ENCODE results near the gene PLBD1. TPM values are rescaled to one million over a fixed set of nuclear protein-coding genes. Genes with fewer than 3 reads are reported as not detected.

Gene PLBD1, protein sequence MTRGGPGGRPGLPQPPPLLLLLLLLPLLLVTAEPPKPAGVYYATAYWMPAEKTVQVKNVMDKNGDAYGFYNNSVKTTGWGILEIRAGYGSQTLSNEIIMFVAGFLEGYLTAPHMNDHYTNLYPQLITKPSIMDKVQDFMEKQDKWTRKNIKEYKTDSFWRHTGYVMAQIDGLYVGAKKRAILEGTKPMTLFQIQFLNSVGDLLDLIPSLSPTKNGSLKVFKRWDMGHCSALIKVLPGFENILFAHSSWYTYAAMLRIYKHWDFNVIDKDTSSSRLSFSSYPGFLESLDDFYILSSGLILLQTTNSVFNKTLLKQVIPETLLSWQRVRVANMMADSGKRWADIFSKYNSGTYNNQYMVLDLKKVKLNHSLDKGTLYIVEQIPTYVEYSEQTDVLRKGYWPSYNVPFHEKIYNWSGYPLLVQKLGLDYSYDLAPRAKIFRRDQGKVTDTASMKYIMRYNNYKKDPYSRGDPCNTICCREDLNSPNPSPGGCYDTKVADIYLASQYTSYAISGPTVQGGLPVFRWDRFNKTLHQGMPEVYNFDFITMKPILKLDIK
- 0.92 TPM for polyA plus RNA-seq (2013, experiment 1 of 2; ENCODE audit: insufficient read length)
- polyA plus RNA-seq (2013, experiment 2 of 2; ENCODE audit: insufficient read length): 0.70 TPM

DNA sequence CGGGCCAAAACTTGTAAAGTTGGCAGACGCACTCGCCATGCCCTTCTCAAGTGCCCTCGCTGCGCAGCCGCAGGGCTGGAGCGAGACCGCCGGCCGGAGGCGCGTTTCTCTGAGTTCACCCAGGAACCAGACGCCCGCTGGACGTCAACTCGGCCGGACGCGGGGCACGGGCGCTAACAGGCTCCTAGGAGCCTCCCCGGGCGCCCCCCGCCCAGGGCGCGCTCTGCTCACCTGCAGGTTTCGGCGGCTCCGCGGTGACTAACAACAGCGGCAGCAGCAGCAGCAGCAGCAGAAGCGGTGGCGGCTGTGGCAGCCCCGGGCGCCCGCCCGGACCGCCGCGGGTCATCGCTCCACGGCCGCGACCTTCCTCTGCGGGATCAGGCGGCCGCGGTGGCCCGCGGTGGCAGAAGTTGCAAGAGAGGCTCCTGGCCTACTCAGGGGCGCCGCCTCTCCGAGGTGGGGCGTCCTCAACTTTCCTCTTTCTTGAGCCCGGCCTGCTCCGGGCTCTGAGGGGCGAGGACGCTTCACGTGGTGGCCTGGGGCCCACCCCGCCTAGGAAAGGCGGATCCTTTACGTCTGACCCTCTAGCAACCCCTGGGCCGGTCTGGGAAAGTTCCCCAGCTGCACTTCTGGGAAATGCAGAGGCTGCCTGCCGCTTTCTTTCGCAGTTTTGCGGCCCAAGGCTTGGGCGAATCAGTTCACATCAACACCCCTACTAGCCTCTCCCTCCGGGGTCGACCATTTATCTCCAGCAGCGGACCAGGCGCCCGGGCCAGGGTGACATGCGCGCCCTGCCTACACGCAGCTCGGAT is at the start of gene PLBD1:
TSS of gene PLBD1 (minus strand) at position 533 of the 812 bp plus-strand sequence. CDS start at position 346, 187 bp downstream.
- peak; percentile 12 for DNase-seq

- no peak for DNase-seq
These were observed 47.0 kb upstream of the PLBD1 start for GRCh38 chr12:14614704-14615121.

DNA sequence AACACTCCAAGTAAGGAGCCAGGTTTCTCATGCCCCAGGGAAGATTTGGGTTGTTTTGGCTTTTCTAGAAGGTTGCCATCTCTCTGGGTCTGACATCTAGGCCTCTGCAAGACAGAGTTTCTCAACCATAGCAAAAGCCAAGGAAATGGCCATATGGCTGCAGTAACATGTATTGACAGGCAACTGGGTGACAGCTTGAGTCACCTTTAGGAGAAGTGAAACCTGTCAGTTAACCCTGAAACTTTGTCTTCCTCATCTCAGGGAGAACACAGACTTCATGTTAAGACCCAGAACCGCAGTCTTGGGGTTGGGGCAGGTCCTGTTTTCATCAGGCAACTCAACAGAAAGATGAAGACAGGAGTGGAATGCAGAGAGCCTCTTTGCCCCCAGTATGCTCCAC is 46.0 kb upstream of the PLBD1 start:
- DNase-seq: no peak

GRCh38 chr12:14612898-14613445 is 45.3 kb upstream of the PLBD1 start:
- no peak for DNase-seq

DNA sequence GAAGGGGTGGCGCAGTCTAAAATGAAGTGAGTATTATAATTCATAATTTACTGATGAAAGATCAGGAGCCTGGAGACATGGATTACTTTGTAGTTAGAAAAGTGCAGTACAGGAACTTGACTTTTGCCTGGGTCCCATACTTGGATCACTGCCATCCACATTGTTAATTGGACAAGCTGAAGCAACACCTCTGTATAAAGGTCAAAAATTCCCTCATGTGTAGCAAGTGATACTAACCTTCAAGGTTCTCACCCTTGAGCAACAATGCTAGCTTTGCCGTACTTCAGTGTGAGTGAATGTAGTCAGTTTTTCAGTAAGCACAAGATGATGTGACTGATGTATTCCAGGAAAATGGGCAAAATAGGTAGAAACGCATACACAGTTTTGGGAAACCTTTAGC is 44.6 kb upstream of the PLBD1 start:
- no peak for DNase-seq

GRCh38 chr12:14611640-14612203 is 44.0 kb upstream of the PLBD1 start:
- DNase-seq: no peak

DNA sequence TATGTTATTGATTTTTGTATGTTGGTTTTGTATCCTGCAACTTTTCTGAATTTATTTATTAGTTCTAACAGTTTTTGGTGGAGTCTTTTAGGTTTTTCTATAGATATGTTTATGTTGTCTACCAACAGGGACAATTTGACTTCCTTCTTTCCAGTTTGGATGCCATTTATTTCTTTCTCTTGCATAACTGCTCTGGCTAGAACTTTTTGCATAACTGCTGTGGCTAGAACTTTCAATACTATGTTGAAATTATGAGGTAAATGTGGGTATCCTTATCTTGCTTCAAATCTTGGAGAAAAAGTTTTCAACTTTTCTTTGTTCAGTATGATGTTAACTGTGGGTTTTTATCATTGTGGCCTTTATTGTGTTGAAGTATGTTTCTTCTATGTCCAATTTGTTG is 39.9 kb upstream of the PLBD1 start:
- DNase-seq: no peak

- no peak for DNase-seq
These were observed 37.8 kb upstream of the PLBD1 start for GRCh38 chr12:14605401-14605989.

DNA sequence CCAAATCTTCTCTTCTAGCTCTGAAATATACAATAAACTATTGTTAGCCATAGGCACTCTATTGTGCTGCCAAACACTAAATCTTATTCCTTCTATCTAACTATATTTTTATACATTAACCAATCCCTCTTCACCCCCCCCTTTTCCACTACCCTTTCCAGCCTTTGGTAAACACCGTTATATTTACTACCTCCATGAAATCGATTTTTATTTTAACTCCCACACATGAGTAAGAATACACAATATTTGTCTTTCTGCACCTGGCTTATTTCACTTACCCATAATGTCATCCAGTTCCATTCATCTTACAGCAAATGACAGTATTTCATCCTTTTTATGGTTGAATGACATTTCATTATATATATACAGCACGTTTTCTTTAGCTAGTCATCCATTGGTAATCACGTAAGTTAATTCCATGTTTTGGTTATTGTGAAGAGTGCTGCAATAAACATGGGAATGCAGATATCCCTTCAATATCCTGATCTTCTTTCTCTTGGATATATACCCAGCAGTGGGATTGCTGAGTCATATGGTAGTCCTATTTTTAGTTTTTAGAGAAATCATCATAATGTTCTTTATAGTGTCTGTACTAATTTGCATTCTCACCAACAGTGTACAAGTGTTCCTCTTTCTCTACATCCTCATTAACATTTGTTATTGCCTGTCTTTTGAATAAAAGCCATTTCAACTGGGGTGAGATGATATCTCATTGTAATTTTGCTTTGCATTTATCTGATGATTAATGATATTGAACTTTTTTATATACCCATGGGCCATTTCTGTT is 34.2 kb upstream of the PLBD1 start:
- no peak for DNase-seq

DNA sequence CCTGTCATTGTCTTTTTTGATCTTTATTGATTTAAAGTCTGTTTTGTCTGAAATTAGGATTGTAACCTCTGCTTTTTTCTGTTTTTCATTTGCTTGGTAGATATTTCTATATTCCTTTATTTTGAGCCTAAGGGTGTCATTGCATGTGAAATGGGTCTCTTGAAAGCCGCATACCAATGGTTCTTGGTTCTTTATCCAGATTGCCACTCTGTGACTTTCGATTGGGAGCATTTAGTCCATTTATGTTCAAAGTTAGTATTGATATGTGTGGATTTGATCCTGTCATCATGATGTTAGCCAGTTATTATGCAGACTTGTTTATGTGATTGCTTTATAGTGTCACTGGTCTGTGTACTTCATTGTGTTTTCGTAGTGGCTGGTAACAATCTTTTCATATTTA is 29.8 kb upstream of the PLBD1 start:
- DNase-seq: no peak

- DNase-seq: no peak
These were observed 24.0 kb upstream of the PLBD1 start for GRCh38 chr12:14591719-14592118.

- DNase-seq: no peak
These were observed 21.7 kb upstream of the PLBD1 start for GRCh38 chr12:14589169-14590004.

DNA sequence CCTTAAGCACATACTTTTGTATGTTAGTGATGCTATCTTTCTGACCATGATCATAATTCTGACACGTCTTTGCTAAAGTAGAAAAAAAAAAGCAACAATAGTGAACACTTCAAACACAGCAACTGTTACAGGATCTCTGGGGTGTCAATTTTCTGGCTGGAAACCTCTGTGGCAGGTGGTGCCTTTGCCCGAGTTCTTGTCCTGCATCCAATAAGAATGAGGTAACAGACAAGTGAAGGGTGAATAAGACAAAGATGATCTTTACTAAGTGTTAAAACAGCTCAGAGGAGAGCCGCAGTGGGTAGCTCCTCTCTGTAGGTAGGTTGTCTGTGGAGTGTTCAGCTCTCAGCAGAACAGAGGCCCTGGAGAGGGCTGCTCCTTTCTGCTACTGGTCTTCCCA is 20.9 kb upstream of the PLBD1 start:
- DNase-seq: no peak

- no peak for DNase-seq
These were observed 11.0 kb upstream of the PLBD1 start for GRCh38 chr12:14578646-14579045.

DNA sequence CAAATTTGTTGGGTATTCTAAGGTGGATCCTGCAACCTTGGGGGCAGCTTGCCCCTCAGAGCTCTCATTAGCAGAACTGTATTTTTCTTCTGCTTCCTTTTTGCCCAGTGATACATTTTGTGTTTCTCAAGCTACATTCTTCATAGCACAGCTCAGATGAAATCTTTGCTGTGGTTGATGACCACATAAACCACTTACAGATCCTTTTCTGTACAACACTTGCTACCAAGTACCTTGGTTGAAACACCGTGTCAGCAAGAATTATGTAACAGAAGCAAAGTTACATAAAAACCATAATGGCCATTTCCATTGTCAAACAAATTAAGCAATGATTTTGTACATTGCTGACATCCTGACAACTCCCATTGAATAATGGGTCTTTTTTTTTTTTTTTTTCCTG is 9.7 kb upstream of the PLBD1 start:
- DNase-seq: no peak

DNA sequence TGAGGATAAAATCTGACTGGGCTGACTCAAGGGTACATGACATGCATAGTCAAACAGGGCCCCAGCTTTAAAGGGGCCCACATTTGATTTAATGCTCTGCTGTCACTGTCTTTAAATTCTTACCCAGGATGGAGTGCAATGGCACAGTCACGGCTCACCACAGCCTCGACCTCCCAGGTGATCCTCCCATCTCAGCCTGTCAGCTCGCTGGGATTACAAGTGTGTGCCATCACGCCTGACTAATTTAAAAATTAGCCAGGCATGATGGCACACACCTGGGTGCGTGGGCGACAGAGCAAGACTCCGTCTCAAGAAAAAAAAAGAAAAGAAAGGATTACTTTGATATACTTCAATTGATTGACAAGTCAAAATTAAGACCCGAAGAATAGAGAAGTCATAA is 9.2 kb upstream of the PLBD1 start:
- DNase-seq: no peak

GRCh38 chr12:14575585-14575984 is 7.9 kb upstream of the PLBD1 start:
- no peak for DNase-seq

- DNase-seq: no peak
These were observed 5.4 kb upstream of the PLBD1 start for GRCh38 chr12:14573118-14573517.

DNA sequence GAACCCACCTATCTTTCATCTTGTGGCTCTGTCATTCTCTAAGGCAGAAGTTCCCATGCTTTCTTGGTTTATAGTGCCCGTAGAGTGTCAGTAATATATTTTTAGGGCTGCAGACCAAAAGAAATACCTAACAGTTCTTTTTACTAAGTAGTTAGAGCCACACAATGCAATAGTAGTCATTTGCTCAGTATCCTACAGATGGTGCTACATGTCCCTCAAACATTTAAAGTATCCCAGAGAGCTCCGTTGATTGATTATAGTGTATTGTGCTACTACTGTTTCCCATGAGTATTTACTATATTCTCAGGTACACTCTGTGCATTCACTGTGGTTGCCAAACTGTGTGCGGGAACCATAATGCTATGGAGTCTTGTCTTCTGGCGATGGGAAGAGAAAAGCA is 4.7 kb upstream of the PLBD1 start:
- DNase-seq: no peak

DNA sequence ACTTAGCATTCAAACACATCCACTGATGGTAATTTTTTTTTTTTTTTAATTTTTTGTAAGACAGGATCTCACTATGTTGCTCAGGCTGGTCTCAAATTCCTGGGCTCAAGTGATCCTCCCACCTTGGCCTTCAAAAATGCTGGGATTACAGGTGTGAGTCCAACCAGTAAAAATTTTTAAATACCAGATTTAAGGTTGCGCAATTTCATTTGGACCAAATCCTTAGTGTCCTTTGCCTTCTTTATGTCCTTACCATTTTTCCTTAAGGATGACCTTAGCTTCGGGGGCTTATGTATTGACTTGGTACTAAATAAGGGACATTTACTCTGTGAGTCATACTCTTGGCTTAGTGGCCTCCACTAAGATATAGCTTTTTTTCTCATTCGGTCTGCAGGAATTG is 4.1 kb upstream of the PLBD1 start:
- no peak for DNase-seq

- no peak for DNase-seq
These were observed 2.5 kb upstream of the PLBD1 start for GRCh38 chr12:14570231-14570630.

All from fibroblast of skin of back (primary cell).